KOPT-K1 (cell line): Measurements from ENCODE around the gene DBNDD1.
"Not testable (repeated sequence)": the region's sequence is repeated elsewhere in the genome, so short reads cannot be mapped to it uniquely, and the experiment has no call there.

Experiments used
- H3K27ac ChIP-seq: fragments of 200-600 bp; sonication (generic); 2 replicates; pipeline ENCODE4 v1.5.1; 2016; ENCODE audit warnings: antibody characterized with exemption, mild to moderate bottlenecking, low read depth, low read length; ENCODE audit not compliant: poor library complexity, severe bottlenecking
- H3K36me3 ChIP-seq: fragments of 200-600 bp; sonication (generic); 2 replicates; pipeline ENCODE4 v1.5.1; 2017; ENCODE audit warnings: antibody characterized with exemption, mild to moderate bottlenecking, low read length, moderate library complexity; ENCODE audit not compliant: insufficient read depth
- H3K9me3 ChIP-seq: fragments of 200-600 bp; sonication (generic); 2 replicates; pipeline ENCODE4 v1.5.1; 2017; ENCODE audit warnings: antibody characterized with exemption, low read length, mild to moderate bottlenecking; ENCODE audit not compliant: insufficient read depth, poor library complexity, severe bottlenecking

The DBNDD1 gene

DNA sequence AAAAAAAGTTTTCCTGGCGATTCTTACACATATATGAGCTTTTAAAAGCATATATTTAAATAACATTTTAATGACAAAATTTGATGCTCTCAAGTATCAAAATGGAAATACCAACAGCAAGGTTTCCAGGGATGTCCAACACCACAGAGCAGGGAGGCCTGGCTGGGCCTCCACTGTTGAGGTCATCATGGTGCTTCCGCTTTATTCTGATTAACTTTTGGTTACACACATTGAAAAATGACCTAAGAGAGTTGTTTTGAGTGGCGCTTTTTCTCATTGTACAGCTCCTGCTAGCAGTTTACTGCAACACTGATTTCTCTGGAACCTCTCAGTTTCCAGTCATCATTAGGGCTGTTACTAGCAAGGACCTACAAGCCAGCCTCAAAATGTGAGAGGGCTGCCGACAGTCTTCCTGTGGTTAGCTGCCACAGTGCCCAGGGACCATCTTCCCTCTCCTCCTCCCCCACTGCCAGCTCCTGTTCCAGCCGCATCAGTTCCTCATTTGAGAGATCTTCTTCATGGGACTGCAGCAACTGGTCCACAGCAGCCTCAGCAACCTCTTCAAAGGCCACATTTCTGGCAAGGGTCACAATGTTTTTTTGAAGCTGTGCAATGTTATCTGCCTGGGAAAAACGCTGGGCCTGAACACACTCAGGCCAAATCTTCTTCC is 49.4 kb downstream of the DBNDD1 start:
- Histone ChIP-seq H3K27ac (no peak overlapping the region), H3K9me3 (peaks cover 17% of the 10 kb centered on the region), H3K36me3 (0 out of 2 replicates have a peak, but pooled peaks cover under 1% of the 10 kb centered on the region)

DNA sequence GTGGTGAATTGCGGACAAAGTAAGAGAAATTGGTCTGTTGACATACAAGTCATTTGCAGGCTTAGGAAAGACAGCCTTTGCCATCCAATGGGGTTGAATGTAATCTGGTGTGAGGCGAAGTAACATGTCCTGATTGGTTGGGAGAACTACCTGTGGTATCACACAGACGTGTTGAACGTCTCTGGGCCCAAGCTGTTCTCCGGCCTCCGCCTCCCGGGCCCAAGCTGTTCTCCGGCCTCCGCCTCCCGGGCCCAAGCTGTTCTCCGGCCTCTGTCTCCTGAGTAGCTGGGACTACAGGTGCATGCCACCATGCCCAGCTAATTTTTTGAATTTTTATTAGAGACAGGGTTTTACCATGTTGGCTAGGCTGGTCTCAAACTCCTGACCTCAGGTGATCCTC is 51.2 kb downstream of the DBNDD1 start:
- not testable (repeated sequence) for H3K36me3 ChIP-seq, H3K27ac ChIP-seq
- H3K9me3 ChIP-seq, result peaks cover 17% of the 10 kb centered on the region

DNA sequence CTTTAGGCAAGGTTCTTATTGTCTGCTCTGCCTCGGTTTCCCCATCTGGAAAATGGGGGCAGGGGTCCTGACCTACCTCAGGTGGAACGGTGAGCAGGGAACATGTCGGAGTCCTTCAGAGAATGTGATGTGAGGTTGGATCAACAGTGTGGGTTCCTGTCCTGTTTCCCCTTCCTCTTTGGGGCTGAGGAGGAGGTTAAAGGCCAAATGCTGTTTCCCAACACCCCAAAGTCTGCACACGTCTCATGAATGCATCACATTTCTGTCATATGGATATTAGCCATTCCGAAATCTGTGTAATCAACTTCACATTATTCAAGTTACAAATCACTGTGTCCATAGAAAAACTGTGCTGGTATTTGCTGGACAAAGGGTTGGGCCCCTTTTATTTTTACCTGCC is 51.8 kb downstream of the DBNDD1 start:
- peaks cover 17% of the 10 kb centered on the region for H3K9me3 ChIP-seq
- not testable (repeated sequence) for H3K36me3 ChIP-seq, H3K27ac ChIP-seq

DNA sequence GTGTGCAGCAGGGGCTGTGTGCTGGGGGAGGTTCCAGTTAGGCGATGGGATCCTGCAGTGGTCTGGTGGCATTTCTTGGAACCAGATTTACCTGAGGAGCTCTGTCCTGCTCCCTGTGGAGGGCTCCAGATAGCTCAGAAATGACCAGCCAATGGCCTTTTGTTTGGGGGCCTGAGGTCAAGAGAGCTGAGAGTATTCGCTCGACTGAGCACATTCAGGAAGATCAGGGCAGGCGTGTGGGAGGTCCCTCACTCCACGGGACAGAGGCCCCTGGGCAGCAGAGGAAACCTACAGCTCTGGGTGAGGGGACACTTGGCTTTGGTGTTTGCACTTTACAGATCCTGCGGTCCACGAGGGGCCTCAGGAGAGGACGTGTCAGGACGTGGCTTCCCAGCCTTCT is 52.5 kb downstream of the DBNDD1 start:
- Histone ChIP-seq H3K36me3 (no peaks in the 10 kb centered on the region), H3K27ac (no peak overlapping the region), H3K9me3 (peaks cover 16% of the 10 kb centered on the region)

DNA sequence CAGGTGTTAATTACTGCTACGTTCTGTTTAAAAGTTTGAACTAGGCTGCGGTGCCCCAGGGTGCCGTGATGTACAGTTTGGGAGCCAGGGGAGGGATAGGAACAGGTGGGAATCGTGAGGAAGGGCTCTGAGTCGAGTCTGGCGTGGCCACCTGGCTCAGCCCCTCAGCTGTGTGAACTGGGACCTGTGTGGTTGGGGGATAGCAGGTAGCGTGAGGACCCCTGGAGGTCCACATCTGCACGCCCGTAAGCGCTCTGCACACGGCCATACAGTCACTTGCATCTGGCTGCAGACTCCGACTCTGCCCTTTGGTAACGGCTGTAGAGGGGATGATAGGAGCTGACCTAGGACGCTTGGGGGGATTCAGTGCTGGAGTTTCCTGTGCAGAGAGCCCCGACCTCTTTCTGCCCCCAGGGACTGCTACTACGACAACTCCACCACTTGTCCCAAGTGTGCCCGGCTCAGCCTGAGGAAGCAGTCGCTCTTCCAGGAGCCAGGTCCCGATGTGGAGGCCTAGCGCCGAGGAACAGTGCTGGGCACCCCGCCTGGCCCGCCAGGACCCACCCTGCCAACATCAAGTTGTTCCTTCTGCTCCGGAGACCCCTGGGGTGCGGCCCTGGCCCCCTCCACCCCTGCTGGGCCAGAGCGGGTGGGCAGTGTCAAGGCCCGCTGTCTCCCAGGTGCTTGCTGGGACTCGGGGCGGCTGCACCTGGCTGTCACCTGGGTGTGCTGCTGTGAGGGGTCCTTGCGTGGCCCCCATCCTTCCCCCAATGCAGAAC is 53.6 kb downstream of the DBNDD1 start:
- Histone ChIP-seq H3K27ac (no peak overlapping the region), H3K36me3 (no peaks in the 10 kb centered on the region), H3K9me3 (peaks cover 6% of the 10 kb centered on the region)

DNA sequence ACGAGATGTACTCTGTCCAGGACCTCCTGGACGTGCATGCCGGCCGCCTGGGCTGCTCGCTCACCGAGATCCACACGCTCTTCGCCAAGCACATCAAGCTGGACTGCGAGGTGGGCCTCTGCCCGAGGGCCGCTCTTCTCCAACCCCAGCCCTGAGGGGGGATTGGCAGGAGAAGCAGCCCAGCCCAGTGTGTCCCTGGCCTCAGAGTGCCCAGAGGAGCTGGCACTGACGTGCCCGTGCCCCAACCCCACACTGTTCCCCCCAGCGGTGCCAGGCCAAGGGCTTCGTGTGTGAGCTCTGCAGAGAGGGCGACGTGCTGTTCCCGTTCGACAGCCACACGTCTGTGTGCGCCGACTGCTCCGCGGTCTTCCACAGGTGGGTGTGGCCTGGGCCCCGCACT is 55.1 kb downstream of the DBNDD1 start:
- Histone ChIP-seq H3K27ac (no peak overlapping the region), H3K36me3 (no peaks in the 10 kb centered on the region), H3K9me3 (no peaks in the 10 kb centered on the region)

DNA sequence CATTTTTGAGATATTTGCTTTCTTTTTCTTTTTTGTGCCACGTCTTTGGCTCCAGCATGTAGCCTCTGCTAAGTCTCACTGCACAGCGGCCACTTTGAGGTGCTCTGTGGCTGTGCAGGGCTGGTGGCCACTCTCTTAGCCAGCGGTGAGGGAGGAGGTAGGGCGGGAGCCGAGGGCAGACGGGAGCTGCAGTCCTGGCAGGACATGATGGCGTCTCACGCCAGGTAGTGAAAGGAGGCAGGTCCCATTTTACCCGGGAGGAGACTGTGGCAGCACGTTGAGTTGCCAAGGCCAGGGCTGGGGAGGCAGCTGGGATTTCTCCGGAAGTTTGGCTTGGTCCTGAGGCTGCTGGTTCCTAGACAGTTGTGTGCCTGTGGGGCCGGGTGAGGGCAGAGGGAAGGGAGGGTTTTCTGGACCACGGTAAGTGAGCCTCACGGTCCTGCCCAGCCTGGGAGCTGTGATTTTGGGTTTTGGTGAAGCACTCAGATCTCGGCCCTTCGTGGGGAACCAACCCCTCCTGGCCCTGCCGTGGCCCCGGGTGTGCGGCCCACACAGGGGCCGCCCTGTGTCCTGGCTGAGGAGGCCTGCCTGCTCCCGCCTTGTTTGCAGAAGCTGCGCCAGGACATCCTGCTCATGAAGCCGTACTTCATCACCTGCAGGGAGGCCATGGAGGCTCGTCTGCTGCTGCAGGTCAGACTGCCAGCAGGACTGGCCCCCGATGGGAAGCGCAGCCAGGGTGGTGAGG is 56.3 kb downstream of the DBNDD1 start:
- H3K36me3 ChIP-seq, result no peaks in the 10 kb centered on the region
- no peak overlapping the region for H3K27ac ChIP-seq
- no peaks in the 10 kb centered on the region for H3K9me3 ChIP-seq

DNA sequence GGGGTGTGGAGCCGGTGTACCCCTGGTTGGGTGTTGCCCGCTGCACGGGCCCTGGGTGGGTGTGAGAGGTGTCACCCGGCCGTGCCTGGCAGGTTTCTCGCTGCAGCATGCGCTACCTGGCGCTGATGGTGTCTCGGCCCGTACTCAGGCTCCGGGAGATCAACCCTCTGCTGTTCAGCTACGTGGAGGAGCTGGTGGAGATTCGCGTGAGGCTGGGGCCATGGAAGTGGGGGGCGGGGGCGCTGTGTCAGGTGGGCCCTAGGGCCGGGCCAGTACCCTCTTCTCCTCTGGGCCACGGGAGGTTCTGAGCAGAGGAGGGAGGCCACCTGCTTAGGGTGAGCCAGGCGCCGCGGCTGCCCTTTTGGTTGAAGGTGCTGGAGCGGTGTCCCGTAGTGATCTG is 57.3 kb downstream of the DBNDD1 start:
- Histone ChIP-seq H3K27ac (no peak overlapping the region), H3K9me3 (no peaks in the 10 kb centered on the region), H3K36me3 (no peaks in the 10 kb centered on the region)

DNA sequence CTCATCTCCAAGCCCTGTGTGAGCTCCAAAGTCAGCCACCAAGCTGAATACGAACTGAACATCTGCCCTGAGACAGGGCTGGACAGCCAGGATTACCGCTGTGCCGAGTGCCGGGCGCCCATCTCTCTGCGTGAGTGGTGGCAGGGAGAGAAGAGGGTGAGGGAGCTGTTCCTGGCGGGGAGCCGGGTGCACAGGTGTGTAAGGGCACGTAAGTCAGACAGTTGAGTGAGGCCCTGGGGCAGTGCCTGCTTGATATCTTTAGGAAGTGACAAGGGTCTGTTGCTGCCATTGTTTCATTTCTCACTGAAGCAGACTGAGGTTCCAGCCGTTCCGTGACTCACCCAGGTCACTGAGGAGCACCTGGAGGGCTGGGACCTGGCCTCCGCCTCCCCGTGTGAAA is 58.3 kb downstream of the DBNDD1 start:
- H3K27ac ChIP-seq, result no peak overlapping the region
- H3K36me3 ChIP-seq, result no peaks in the 10 kb centered on the region
- no peaks in the 10 kb centered on the region for H3K9me3 ChIP-seq

DNA sequence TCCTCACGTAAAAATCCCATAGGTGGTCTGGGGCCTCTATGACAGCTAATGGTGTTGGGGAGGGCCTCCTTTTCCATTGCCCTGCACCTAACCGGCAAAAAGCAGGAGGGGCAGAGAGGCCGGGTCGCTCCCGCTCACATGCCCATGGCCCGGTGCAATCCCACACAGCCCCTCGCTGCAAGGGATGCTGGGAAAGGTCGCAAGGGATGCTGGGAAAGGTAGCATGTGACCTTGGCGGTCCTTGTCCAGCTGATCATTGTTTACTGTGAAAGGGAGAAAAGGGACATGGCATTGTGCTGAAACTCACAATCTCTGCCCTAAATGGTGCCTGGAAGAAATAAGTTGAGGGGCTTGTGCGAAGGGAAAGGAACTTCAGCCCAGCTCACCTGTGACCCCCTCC is 60.7 kb downstream of the DBNDD1 start:
- H3K9me3 ChIP-seq, result no peaks in the 10 kb centered on the region
- no peaks in the 10 kb centered on the region for H3K36me3 ChIP-seq
- H3K27ac ChIP-seq, result no peak overlapping the region

DNA sequence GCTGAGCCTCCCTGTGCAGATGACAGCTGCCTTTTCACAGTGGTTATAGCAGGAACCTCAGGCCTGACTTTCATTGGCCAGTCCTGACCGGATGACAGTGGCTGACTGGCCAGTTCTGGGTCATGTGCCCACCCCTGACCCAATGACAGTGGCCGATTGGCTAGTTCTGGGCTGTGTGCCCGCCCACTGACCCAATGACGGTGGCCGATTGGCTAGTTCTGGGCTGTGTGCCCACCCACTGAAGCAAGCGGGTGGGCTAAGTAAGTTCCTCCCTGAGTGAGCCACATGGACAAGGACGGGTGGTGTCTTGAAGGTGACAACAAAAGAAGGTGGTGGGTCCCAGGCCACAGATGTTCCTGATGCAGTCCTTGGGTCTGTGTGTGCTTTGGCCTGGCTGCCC is 61.2 kb downstream of the DBNDD1 start:
- Histone ChIP-seq H3K27ac (no peak overlapping the region), H3K36me3 (no peaks in the 10 kb centered on the region), H3K9me3 (no peaks in the 10 kb centered on the region)

DNA sequence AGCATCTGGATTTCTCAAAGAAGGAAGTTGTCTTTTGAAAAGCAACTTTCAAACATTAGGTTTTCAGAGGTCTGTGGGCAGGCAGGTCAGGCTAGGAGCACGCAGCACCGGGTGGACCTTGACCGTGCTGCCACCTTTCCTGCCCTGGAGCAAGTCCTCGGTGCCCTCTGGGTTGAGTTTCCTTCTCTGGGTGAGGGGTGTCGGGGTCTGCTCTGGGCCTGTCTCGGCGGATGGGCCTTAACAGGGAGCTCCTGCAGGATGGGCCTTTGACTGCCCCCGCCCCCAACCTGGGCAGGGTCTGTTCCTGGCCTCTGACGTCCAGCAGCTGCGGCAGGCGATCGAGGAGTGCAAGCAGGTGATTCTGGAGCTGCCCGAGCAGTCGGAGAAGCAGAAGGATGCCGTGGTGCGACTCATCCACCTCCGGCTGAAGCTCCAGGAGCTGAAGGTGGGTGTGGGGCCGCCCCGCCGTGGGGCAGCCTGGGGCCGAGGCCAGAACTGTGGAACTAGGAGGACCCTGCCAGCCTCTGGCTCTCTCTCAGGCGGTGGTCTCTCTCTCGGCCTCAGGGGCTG is 62.0 kb downstream of the DBNDD1 start:
- H3K9me3 ChIP-seq, result no peaks in the 10 kb centered on the region
- H3K27ac ChIP-seq, result no peak overlapping the region
- H3K36me3 ChIP-seq, result no peaks in the 10 kb centered on the region

DNA sequence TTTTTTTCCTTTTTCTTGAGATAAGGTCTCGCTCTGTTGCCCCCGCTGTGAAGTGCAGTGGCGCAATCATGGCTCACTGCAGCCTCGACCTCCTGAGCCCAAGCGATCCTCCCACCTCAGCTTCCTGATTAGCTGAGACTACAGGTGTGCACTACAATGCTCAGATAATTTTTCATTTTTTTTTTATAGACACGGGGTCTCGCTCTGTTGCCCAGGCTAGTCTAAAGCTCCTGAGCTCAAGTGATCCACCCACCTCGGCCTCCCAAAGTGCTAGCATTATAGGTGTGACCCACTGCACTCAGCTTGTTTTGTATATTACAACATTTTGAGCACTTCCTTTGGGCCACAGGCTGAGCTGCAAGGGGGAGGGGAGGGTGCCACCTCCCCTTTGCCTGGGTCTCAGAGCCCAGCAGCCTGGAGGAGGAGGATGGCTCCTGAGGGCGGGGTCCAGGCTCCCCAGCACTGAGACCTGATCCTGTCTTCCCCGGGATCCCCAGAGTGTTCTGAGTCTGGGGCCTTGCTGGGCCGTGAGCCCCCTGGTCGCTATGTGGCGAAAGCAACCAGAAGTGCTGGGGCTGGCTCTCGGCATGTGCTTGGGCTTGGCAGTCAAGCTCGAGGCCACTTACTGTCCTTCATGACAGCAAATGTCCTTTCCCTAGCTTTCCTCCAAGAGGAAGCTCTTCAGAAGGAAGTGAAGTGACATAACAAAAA is 62.6 kb downstream of the DBNDD1 start:
- no peaks in the 10 kb centered on the region for H3K36me3 ChIP-seq
- H3K9me3 ChIP-seq, result no peaks in the 10 kb centered on the region
- H3K27ac ChIP-seq, result no peak overlapping the region

DNA sequence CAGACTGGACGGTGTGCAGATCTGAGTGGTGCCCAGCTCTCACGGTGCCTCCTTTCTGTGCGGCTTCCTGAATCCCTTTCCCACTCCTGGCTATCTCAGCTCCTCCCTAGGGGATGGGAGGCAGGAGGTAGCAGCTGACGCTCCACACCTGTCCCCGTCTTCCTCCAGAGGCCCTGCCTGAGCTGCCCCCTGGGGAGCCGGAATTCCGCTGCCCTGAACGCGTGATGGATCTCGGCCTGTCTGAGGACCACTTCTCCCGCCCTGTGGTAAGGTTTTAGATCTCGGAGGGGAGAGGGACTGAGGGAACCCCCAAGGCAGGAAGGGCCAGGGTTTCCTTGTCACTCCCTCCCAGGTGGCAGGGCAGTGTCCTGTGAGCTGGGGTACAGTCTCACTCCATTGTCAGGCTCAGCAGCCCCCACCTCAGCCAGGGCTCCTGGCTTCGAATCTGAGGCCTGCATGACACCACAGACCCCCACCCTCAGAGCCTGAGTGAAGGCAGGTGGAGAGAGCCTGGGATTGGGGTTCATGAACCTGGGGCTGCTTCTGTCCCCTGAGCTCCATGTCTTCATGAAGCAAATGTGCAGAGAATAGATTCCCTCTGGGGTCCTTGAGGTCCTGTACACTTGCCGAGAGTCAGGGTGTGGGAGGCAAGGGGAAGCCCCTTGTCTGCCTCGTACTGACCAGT is 64.1 kb downstream of the DBNDD1 start:
- no peaks in the 10 kb centered on the region for H3K36me3 ChIP-seq
- no peaks in the 10 kb centered on the region for H3K9me3 ChIP-seq
- no peak overlapping the region for H3K27ac ChIP-seq
